ENCODE results near the gene CRHR1. TPM values are rescaled to one million over a fixed set of nuclear protein-coding genes. Genes with fewer than 3 reads are reported as not detected.

Gene CRHR1
- total RNA-seq, 1 donor from 2014 or later, result not detected

GRCh38 chr17:45749831-45750335 lies 34.2 kb upstream of the CRHR1 start:
- no peak for TF ChIP-seq CTCF (IDR thresholded peaks at IDR 0.05)
- H3K9me3 ChIP-seq, result no peaks in the 10 kb centered on the region
- no peaks in the 10 kb centered on the region for H3K36me3 ChIP-seq
- H3K27me3 ChIP-seq, result no peaks in the 10 kb centered on the region
- H3K4me1 ChIP-seq, result no peaks in the 10 kb centered on the region
- H3K4me3 ChIP-seq, result no peak overlapping the region
- H3K27ac ChIP-seq, result no peak overlapping the region
- intact Hi-C loops (cut with DNase I), result no loop called here
- no peak for DNase-seq (ENCODE audit: low spot score in 2 of 2)

GRCh38 chr17:45750779-45751440 lies 33.2 kb upstream of the CRHR1 start:
- Histone ChIP-seq H3K27ac (no peak overlapping the region), H3K36me3 (no peaks in the 10 kb centered on the region), H3K27me3 (no peaks in the 10 kb centered on the region), H3K4me3 (no peak overlapping the region), H3K9me3 (no peaks in the 10 kb centered on the region), H3K4me1 (no peaks in the 10 kb centered on the region)
- intact Hi-C loops (cut with DNase I), result no loop called here
- no peak for TF ChIP-seq CTCF (IDR thresholded peaks at IDR 0.05)
- no peak for DNase-seq (ENCODE audit: low spot score in 2 of 2)

GRCh38 chr17:45751466-45751865 lies 32.7 kb upstream of the CRHR1 start:
- no peaks in the 10 kb centered on the region for H3K36me3 ChIP-seq
- no peaks in the 10 kb centered on the region for H3K9me3 ChIP-seq
- H3K4me1 ChIP-seq, result no peaks in the 10 kb centered on the region
- intact Hi-C loops (cut with DNase I), result no loop called here
- H3K27me3 ChIP-seq, result no peaks in the 10 kb centered on the region
- H3K27ac ChIP-seq, result no peak overlapping the region
- no peak overlapping the region for H3K4me3 ChIP-seq
- no peak for DNase-seq (ENCODE audit: low spot score in 2 of 2)
- no peak for TF ChIP-seq CTCF (IDR thresholded peaks at IDR 0.05)

- Histone ChIP-seq H3K27ac (no peak overlapping the region), H3K27me3 (no peaks in the 10 kb centered on the region), H3K4me3 (no peak overlapping the region), H3K36me3 (no peaks in the 10 kb centered on the region), H3K9me3 (no peaks in the 10 kb centered on the region), H3K4me1 (no peaks in the 10 kb centered on the region)
- DNase-seq (ENCODE audit: low spot score in 2 of 2), result no peak
- TF ChIP-seq CTCF (IDR thresholded peaks at IDR 0.05), result no peak
- intact Hi-C loops (cut with DNase I), result no loop called here
Measured at GRCh38 chr17:45752246-45752645, 31.9 kb upstream of the CRHR1 start.

- Histone ChIP-seq H3K36me3 (no peaks in the 10 kb centered on the region), H3K4me3 (no peak overlapping the region), H3K27ac (no peak overlapping the region), H3K9me3 (no peaks in the 10 kb centered on the region), H3K4me1 (no peaks in the 10 kb centered on the region), H3K27me3 (no peaks in the 10 kb centered on the region)
- DNase-seq (ENCODE audit: low spot score in 2 of 2), result no peak
- intact Hi-C loops (cut with DNase I), result no loop called here
- no peak for TF ChIP-seq CTCF (IDR thresholded peaks at IDR 0.05)
Measured at GRCh38 chr17:45753645-45754225, 30.4 kb upstream of the CRHR1 start.
